Common myeloid progenitor, CD34-positive (primary cell): Measurements from ENCODE around the gene TMEM119.

Source experiments
- CTCF ChIA-PET: fragments of 350-600 bp; sonication (Branson Sonifier 250); formaldehyde crosslinking; loops from one replicate; lab custom pipeline; 2021; ENCODE audit warnings: antibody characterized with exemption; lab: Charles Lee
- POLR2A ChIA-PET: fragments of 350-600 bp; sonication (Branson Sonifier 250); formaldehyde crosslinking; loops from one replicate; lab custom pipeline; 2021; ENCODE audit warnings: antibody characterized with exemption; lab: Charles Lee
- DNase-seq, 3 donors: peaks; one replicate each; pipeline versions ENCODE4 v3.0.0 to v3.0.0-alpha.2; 2013
- H3K27ac ChIP-seq, 2 experiments: 1 replicate in 1 of 2; 2 replicates in 1 of 2; pipeline ENCODE4 v1.7.0; 2013; ENCODE audit warnings: inconsistent platforms in 2 of 2, low read length in 2 of 2, mild to moderate bottlenecking in 2 of 2, low read depth in 1 of 2, moderate library complexity in 1 of 2; ENCODE audit not compliant: severe bottlenecking in 2 of 2, insufficient read depth in 1 of 2, poor library complexity in 1 of 2
- H3K27me3 ChIP-seq, 5 experiments: replicated peaks in 2 of 5; 1 replicate in 3 of 5; 2 replicates in 2 of 5; pipeline versions ENCODE4 v1.6.1 to v1.7.0; 2013; ENCODE audit warnings: low read length in 4 of 5, mild to moderate bottlenecking in 2 of 5, moderate library complexity in 2 of 5, inconsistent platforms in 1 of 5; ENCODE audit not compliant: insufficient read depth in 5 of 5, control insufficient read depth in 4 of 5
- H3K36me3 ChIP-seq, 4 experiments: 1 replicate in 2 of 4; 2 replicates in 2 of 4; pipeline versions ENCODE4 v1.6.1 to v1.7.0; 2013; ENCODE audit warnings: low read length in 3 of 4, control low read depth in 1 of 4, mild to moderate bottlenecking in 1 of 4; ENCODE audit not compliant: control insufficient read depth in 4 of 4, insufficient read depth in 4 of 4
- H3K4me1 ChIP-seq, 4 experiments: 1 replicate in 3 of 4; 2 replicates in 1 of 4; pipeline versions ENCODE4 v1.6.1 to v1.7.1; 2013; ENCODE audit warnings: low read length in 3 of 4, mild to moderate bottlenecking in 3 of 4, control low read depth in 1 of 4, inconsistent platforms in 1 of 4, moderate library complexity in 1 of 4; ENCODE audit not compliant: control insufficient read depth in 4 of 4, insufficient read depth in 4 of 4; ENCODE audit errors: control extremely low read depth in 1 of 4
- H3K4me3 ChIP-seq, 7 experiments: 1 replicate in 4 of 7; 2 replicates in 3 of 7; pipeline versions ENCODE4 v1.5.1 to v1.7.0; 2013; ENCODE audit warnings: mild to moderate bottlenecking in 7 of 7, low read length in 6 of 7, moderate library complexity in 6 of 7, inconsistent platforms in 2 of 7, low read depth in 2 of 7, control low read depth in 1 of 7; ENCODE audit not compliant: insufficient read depth in 4 of 7, control insufficient read depth in 1 of 7; ENCODE audit errors: extremely low read depth in 1 of 7
- H3K9me3 ChIP-seq, 5 experiments: 1 replicate in 4 of 5; 2 replicates in 1 of 5; pipeline versions ENCODE4 v1.6.1 to v1.7.1; 2013; ENCODE audit warnings: low read length in 4 of 5, mild to moderate bottlenecking in 2 of 5, inconsistent platforms in 1 of 5, low read depth in 1 of 5, moderate library complexity in 1 of 5; ENCODE audit not compliant: control insufficient read depth in 4 of 5, insufficient read depth in 2 of 5; ENCODE audit errors: control extremely low read depth in 1 of 5
- WGBS: methylation state at CpG from one replicate; pipeline ENCODE4 v1.1.5; 2013; ENCODE audit not compliant: insufficient coverage; 5-methylcytosine and 5-hydroxymethylcytosine counted together

TMEM119 gene

GRCh38 chr12:108566452-108566851 is 31.4 kb downstream of the TMEM119 start:
- DNase-seq = no peak
- Histone ChIP-seq H3K27ac (no peak overlapping the region), H3K4me3 (no peak overlapping the region), H3K4me1 (peaks cover 39 to 67% (median 56%) of the 10 kb centered on the region in 4 experiments), H3K27me3 (no peaks in the 10 kb centered on the region), H3K9me3 (no peaks in the 10 kb centered on the region), H3K36me3 (peaks cover 7 to 44% (median 33%) of the 10 kb centered on the region in 4 experiments)
- CTCF ChIA-PET = interaction anchor here (0.6 to 20.3 kb wide), 10 partner anchors 10 to 520 kb away, joined by 3 to 591 read pairs (median 4); partner anchors contain the start of gene SELPLG
- 93% methylated on average over 4 of the region's 4 CpGs for WGBS
- POLR2A ChIA-PET = interaction anchor here (1.7 kb wide), 1 partner anchor 68 kb away, joined by 4 read pairs; the partner anchor contains the start of gene SELPLG

GRCh38 chr12:108565976-108566375 is 31.9 kb downstream of the TMEM119 start:
- Histone ChIP-seq H3K27me3 (no peaks in the 10 kb centered on the region), H3K36me3 (peaks cover 7 to 44% (median 33%) of the 10 kb centered on the region in 4 experiments), H3K4me1 (peaks cover 39 to 68% (median 57%) of the 10 kb centered on the region in 4 experiments), H3K4me3 (peak overlapping the region in 1 of 7 experiments; percentile 46), H3K27ac (no peak overlapping the region), H3K9me3 (no peaks in the 10 kb centered on the region)
- 0% methylated on average over 2 of the region's 2 CpGs for WGBS
- ChIA-PET CTCF (interaction anchor here (0.6 to 20.3 kb wide), 10 partner anchors 10 to 521 kb away, joined by 3 to 591 read pairs (median 4); partner anchors contain the start of gene SELPLG), POLR2A (interaction anchor here (1.7 kb wide), 1 partner anchor 68 kb away, joined by 4 read pairs; the partner anchor contains the start of gene SELPLG)
- peak; percentile 87 to 96 (median 96) for DNase-seq

DNA sequence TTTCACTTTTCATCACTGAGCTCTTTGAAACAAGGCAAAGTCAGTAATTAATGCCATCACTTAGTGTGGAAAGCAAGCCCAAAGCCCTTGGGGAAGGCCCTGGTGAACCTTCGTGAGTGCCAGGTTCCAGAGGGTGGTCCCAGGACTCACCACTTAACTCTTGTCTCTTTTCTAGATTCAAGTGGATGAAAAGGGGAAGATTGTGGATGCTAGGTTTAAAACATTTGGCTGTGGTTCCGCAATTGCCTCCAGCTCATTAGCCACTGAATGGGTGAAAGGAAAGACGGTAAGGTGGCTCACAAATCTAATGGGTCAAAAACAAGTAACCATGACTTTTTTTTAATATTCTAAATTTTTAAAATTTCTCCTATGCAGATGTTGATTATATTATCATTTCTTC is 32.7 kb downstream of the TMEM119 start:
- H3K4me1 ChIP-seq = peaks cover 42 to 71% (median 60%) of the 10 kb centered on the region in 4 experiments
- DNase-seq = peak in 2 of 3 donors; percentile 46 to 52
- peaks cover 7 to 44% (median 33%) of the 10 kb centered on the region in 4 experiments for H3K36me3 ChIP-seq
- H3K4me3 ChIP-seq = peak overlapping the region in 3 of 7 experiments; percentile 19 to 61 (median 48)
- no peaks in the 10 kb centered on the region for H3K9me3 ChIP-seq
- 50% methylated on average over 1 of the region's 3 CpGs for WGBS
- POLR2A ChIA-PET = interaction anchor here (1.3 to 1.7 kb wide), 2 partner anchors 52 to 69 kb away, joined by 4 to 7 read pairs; partner anchors contain the start of gene SELPLG
- peak overlapping the region in 1 of 2 experiments; percentile 91 for H3K27ac ChIP-seq
- CTCF ChIA-PET = interaction anchor here (1.0 to 20.3 kb wide), 16 partner anchors 11 to 306 kb away, joined by 3 to 591 read pairs (median 5); partner anchors contain the start of gene SELPLG
- no peaks in the 10 kb centered on the region for H3K27me3 ChIP-seq

GRCh38 chr12:108564724-108565123 is 33.2 kb downstream of the TMEM119 start:
- Histone ChIP-seq H3K4me1 (peaks cover 45 to 75% (median 64%) of the 10 kb centered on the region in 4 experiments), H3K36me3 (peaks cover 7 to 44% (median 33%) of the 10 kb centered on the region in 4 experiments)

DNA sequence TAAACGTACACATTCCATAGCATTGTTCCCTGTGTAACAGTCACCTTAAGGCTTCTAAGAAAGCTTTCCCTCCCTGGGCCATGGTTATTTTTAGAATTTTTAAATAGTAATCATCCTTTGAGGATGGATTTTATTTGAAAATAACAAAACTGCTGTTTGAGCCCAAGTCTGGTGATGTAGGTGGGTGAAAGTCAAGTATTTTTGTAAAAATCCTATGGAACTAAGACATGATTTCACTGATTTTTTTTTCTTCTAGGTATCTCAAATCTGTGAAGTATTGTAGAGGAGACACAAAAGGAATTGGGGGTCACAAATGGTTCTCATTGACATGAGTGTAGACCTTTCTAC is 34.1 kb downstream of the TMEM119 start:
- no peaks in the 10 kb centered on the region for H3K9me3 ChIP-seq
- WGBS = 0% methylated on average over 1 of the region's 1 CpG
- peaks cover 43 to 82% (median 71%) of the 10 kb centered on the region in 4 experiments for H3K4me1 ChIP-seq
- peak overlapping the region in 4 of 7 experiments; percentile 4 to 100 (median 95) for H3K4me3 ChIP-seq
- no peaks in the 10 kb centered on the region for H3K27me3 ChIP-seq
- ChIA-PET CTCF (interaction anchor here (1.0 to 20.3 kb wide), 13 partner anchors 9 to 387 kb away, joined by 3 to 591 read pairs (median 5); partner anchors contain the start of gene SELPLG), POLR2A (no interaction called here)
- H3K36me3 ChIP-seq = peaks cover 5 to 36% (median 25%) of the 10 kb centered on the region in 4 experiments
- peak overlapping the region in 1 of 2 experiments; percentile 91 for H3K27ac ChIP-seq
- DNase-seq = no peak

More at GRCh38 chr12:108564724-108565123, 33.2 kb downstream of the TMEM119 start:
- ChIA-PET POLR2A (interaction anchor here (1.3 to 1.7 kb wide), 2 partner anchors 52 to 69 kb away, joined by 4 to 7 read pairs; partner anchors contain the start of gene SELPLG), CTCF (interaction anchor here (1.0 to 20.3 kb wide), 16 partner anchors 11 to 336 kb away, joined by 3 to 591 read pairs (median 4); partner anchors contain the start of gene SELPLG)
- no peaks in the 10 kb centered on the region for H3K9me3 ChIP-seq
- H3K4me3 ChIP-seq = peak overlapping the region in 3 of 7 experiments; percentile 19 to 61 (median 48)
- H3K27ac ChIP-seq = peak overlapping the region; percentile 14 to 91
- peak; percentile 88 to 95 (median 95) for DNase-seq
- H3K27me3 ChIP-seq = no peaks in the 10 kb centered on the region

- Histone ChIP-seq H3K4me1 (peaks cover 43 to 79% (median 69%) of the 10 kb centered on the region in 4 experiments), H3K4me3 (peak overlapping the region; percentile 90 to 100 (median 99)), H3K27me3 (no peaks in the 10 kb centered on the region), H3K36me3 (peaks cover 4 to 32% (median 23%) of the 10 kb centered on the region in 4 experiments), H3K9me3 (no peaks in the 10 kb centered on the region), H3K27ac (peak overlapping the region; percentile 71 to 91)
- ChIA-PET POLR2A (interaction anchor here (1.6 kb wide), 1 partner anchor 55 kb away, joined by 10 read pairs; no protein-coding TSS in a partner anchor), CTCF (interaction anchor here (0.9 to 20.3 kb wide), 9 partner anchors 10 to 388 kb away, joined by 3 to 591 read pairs (median 5); partner anchors contain the start of gene SELPLG)
- DNase-seq = peak; percentile 90 to 95 (median 93)
- WGBS = 3% methylated on average over 7 of the region's 14 CpGs
These were observed 34.6 kb downstream of the TMEM119 start for GRCh38 chr12:108563136-108563803.
